Neuron (in vitro differentiated cells): Measurements from ENCODE around the gene WDR26.
"Not testable (repeated sequence)": the region's sequence is repeated elsewhere in the genome, so short reads cannot be mapped to it uniquely, and the experiment has no call there.

Experiments
- H2AFZ ChIP-seq: one replicate; pipeline ENCODE4 v1.6.1; 2013; ENCODE audit warnings: low read depth, mild to moderate bottlenecking, inconsistent platforms, low read length, moderate library complexity
- H3K27me3 ChIP-seq: one replicate; pipeline ENCODE4 v1.6.1; 2013; ENCODE audit warnings: low read length; ENCODE audit not compliant: insufficient read depth
- H3K36me3 ChIP-seq: one replicate; pipeline ENCODE4 v1.6.1; 2013; ENCODE audit warnings: low read length; ENCODE audit not compliant: insufficient read depth
- H3K4me1 ChIP-seq: one replicate; pipeline ENCODE4 v1.6.1; 2013; ENCODE audit warnings: low read length; ENCODE audit not compliant: insufficient read depth
- H3K4me3 ChIP-seq: 2 replicates; pipeline ENCODE4 v1.5.1; 2013; ENCODE audit warnings: mild to moderate bottlenecking, low read length, moderate library complexity
- H3K9me3 ChIP-seq: one replicate; pipeline ENCODE4 v1.6.1; 2013; ENCODE audit warnings: low read length

The WDR26 gene

DNA sequence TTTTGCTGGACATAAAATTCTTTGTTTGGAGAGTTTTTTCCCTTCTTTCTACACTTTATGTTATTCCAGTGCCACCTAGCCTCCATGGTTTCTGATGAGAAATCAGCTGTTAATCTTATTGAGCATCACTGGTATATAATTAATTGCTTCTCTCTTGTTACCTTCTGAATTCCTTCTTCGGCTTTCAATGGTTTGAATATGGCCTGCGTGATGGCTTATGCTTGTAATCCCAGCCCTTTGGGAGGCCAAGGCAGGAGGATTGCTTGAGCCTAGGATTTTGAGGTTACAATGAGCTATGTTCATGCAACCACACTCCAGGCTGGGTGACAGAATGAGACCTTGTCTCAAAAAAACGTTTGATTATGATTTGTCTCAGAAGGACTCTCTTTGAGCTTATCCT is 90.9 kb downstream of the WDR26 start:
- no peaks in the 10 kb centered on the region for H3K27me3 ChIP-seq
- H3K36me3 ChIP-seq, result no peaks in the 10 kb centered on the region
- no peaks in the 10 kb centered on the region for H3K4me1 ChIP-seq
- H3K4me3 ChIP-seq, result no peak overlapping the region
- no peak overlapping the region for H2AFZ ChIP-seq
- H3K9me3 ChIP-seq, result peaks cover 2% of the 10 kb centered on the region

DNA sequence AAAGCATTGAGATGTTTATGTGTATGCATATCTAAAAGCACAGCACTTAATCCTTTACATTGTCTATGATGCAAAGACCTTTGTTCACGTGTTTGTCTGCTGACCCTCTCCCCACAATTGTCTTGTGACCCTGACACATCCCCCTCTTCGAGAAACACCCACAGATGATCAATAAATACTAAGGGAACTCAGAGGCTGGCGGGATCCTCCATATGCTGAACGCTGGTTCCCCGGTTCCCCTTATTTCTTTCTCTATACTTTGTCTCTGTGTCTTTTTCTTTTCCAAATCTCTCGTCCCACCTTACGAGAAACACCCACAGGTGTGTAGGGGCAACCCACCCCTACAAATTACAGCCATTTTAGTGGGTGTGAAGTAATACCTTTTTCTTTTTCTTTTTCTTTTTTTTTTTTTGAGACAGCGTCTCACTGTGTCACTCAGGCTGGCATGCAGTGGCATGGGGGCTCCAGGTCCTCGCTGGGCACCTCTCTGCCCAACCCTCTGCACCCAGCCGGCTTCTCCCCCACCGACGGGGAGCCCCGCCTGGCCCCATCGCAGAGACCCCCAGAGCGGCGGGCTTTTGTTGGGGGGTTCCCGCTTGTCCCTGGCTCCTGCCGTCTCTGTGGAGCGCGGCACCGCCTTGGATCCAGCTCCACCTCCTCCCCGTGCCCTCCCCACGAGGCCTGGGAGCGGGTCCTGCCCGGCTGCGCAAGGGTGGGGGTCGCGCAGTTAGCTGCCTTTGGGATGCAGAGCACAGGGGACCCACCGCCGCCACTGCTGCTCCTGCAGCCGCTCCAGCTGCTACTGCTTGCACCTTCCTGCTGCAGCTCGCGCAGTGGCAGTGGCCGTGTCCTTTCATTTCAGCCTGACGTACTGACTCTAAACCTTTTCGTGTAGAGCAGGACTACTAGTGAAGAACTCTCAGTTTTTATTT is 93.9 kb downstream of the WDR26 start:
- not testable (repeated sequence) for H3K27me3 ChIP-seq, H3K36me3 ChIP-seq, H3K4me3 ChIP-seq, H3K9me3 ChIP-seq, H3K4me1 ChIP-seq
- peak overlapping the region; percentile 28 for H2AFZ ChIP-seq

DNA sequence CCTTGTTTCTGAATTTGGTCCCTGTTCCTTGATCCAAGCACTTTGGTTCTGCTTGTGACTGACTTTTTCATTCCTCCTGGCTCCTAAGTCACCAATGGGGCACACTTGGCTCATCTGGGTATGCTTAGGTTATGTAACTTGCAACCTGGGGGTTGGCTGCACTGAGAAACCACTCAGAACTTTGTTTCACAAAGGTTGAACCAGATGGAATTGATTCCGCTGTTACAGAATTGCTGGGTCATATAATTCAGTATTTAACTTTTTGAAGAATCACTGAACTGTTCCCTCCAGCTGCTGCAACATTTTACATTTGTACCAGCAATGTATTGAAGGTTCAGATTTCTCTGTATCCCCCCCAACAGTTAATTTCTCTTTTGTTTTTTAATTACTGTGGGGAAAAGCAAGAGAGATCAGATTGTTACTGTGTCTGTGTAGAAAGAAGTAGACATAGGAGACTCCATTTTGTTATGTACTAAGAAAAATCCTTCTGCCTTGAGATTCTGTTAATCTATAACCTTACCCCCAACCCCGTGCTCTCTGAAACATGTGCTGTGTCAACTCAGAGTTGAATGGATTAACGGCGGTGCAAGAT is 95.1 kb downstream of the WDR26 start:
- Histone ChIP-seq H3K4me3 (no peak overlapping the region), H2AFZ (no peak overlapping the region), H3K9me3 (peaks cover 2% of the 10 kb centered on the region), H3K27me3 (no peaks in the 10 kb centered on the region), H3K36me3 (no peaks in the 10 kb centered on the region), H3K4me1 (no peaks in the 10 kb centered on the region)

DNA sequence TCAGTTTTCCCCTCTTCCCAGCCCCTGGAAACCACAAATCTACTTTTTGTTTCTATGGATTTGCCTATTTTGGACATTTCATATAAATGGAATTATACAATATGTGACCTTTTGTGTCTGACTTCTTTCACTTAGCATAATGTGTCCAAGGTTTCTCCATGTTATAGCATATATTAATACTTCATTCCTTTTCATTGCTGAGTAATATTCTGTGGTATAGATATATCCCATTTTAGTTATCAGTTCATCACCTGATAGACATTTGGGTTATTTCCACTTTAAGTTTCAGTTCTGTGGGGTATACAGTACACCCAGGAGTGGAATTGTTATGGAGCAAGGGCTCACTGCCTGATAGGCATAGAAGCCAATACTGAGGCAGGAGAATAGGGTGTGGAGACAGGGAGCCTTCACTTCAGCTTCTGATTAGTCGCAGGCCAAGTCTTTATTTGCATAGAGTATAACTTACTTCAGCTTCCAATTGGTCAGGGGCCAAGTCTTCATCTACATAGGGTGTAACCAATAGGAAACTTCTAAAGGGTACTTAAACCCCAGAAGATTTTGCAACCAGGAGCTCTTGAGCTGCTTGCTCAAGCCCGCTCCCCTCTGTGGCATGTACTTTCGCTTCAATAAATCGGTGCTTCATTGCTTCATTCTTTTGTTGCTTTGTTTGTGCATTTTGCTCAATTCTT is 96.3 kb downstream of the WDR26 start:
- Histone ChIP-seq H3K36me3 (no peaks in the 10 kb centered on the region), H3K4me3 (no peak overlapping the region), H2AFZ (no peak overlapping the region), H3K27me3 (no peaks in the 10 kb centered on the region), H3K9me3 (no peaks in the 10 kb centered on the region), H3K4me1 (no peaks in the 10 kb centered on the region)
